GM18517 (cell line): ENCODE measurements around the gene GOLGA1.
"Not testable (repeated sequence)": the region's sequence is repeated elsewhere in the genome, so short reads cannot be mapped to it uniquely, and the experiment has no call there.

Experiments used
- ATAC-seq: cut with Tn5 transposase; IDR thresholded peaks from one replicate; pipeline ENCODE4 v1.9.1; 2021; ENCODE audit warnings: mild to moderate bottlenecking, moderate library complexity; ENCODE audit not compliant: unreplicated experiment

Gene GOLGA1

GRCh38 chr9:124839612-124840299 lies 101.1 kb downstream of the GOLGA1 start:
- no peak for ATAC-seq

GRCh38 chr9:124838567-124839275 lies 102.2 kb downstream of the GOLGA1 start:
- not testable (repeated sequence) for ATAC-seq

GRCh38 chr9:124838132-124838531 lies 102.8 kb downstream of the GOLGA1 start:
- not testable (repeated sequence) for ATAC-seq

GRCh38 chr9:124835026-124835557 lies 105.8 kb downstream of the GOLGA1 start:
- no peak for ATAC-seq

- ATAC-seq, result no peak
These were observed 106.3 kb downstream of the GOLGA1 start for GRCh38 chr9:124834591-124834990.

GRCh38 chr9:124831642-124832364 lies 109.1 kb downstream of the GOLGA1 start:
- no peak for ATAC-seq

- no peak for ATAC-seq
These were observed 110.3 kb downstream of the GOLGA1 start for GRCh38 chr9:124830593-124830992.

GRCh38 chr9:124829334-124829669 lies 111.6 kb downstream of the GOLGA1 start:
- no peak for ATAC-seq

GRCh38 chr9:124828489-124829333 lies 112.2 kb downstream of the GOLGA1 start:
- no peak for ATAC-seq
